A549 treated with AZD9567 at 1 μM for 4 hours (cell line): ENCODE results near the gene LTA4H. TPM values are rescaled to one million over a fixed set of nuclear protein-coding genes. Genes with fewer than 3 reads are reported as not detected.

Experiments used
- total RNA-seq: library from RNA; stranded (reverse); fragments of 200-300 nt; extraction: Qiagen RNA extraction; gene quantifications from 5 replicates; pipeline ENCODE4 v1.2.3, GENCODE V29; 2022; ENCODE audit not compliant: insufficient read depth

LTA4H gene
- total RNA-seq, result 96.4 to 136 TPM (median 102 TPM) in 5 replicates

GRCh38 chr12:96035283-96036236, at the start of gene LTA4H:
LTA4H (minus strand) TSS chr12:96035587; CDS start chr12:96035519, 68 bp downstream.

GRCh38 chr12:95996034-95996658, 39.2 kb downstream of the LTA4H start, which contains the start of gene HAL:
HAL (minus strand) TSS chr12:95996344; CDS start chr12:95995910, 434 bp downstream.

Other genes with a start within 250 kb of the LTA4H start
- gene NTN4, start 244.8 kb downstream of the LTA4H start, total RNA-seq, result 39.5 to 48.6 TPM (median 42.5 TPM) in 5 replicates
- 114 to 172 TPM (median 121 TPM) in 5 replicates for gene SNRPF, start 176.6 kb downstream of the LTA4H start, total RNA-seq
- 0.07 to 0.76 TPM (median 0.10 TPM) in 5 replicates for gene CCDC38, start 93.0 kb downstream of the LTA4H start, total RNA-seq
- gene AMDHD1, start 92.3 kb downstream of the LTA4H start, total RNA-seq, result 2.3 to 3.0 TPM (median 2.7 TPM) in 4 of 5 replicates, not detected in the other
- 0.28 to 0.54 TPM (median 0.40 TPM) in 4 of 5 replicates, not detected in the other for gene HAL, start 39.2 kb downstream of the LTA4H start, total RNA-seq
- gene ELK3, start 158.8 kb upstream of the LTA4H start, total RNA-seq, result 50.5 to 75.9 TPM (median 58.7 TPM) in 5 replicates